ENCODE measurements around the gene MEF2B. TPM values are rescaled to one million over a fixed set of nuclear protein-coding genes. Genes with fewer than 3 reads are reported as not detected.
A peak's percentile ranks its signal among the peaks of the same experiment; 100 is the strongest.
"Not testable (repeated sequence)": the region's sequence is repeated elsewhere in the genome, so short reads cannot be mapped to it uniquely, and the experiment has no call there.

The MEF2B gene
- total and polyA plus RNA-seq, 5 donors, result 0.23 to 1.1 (median 0.45) TPM

DNA sequence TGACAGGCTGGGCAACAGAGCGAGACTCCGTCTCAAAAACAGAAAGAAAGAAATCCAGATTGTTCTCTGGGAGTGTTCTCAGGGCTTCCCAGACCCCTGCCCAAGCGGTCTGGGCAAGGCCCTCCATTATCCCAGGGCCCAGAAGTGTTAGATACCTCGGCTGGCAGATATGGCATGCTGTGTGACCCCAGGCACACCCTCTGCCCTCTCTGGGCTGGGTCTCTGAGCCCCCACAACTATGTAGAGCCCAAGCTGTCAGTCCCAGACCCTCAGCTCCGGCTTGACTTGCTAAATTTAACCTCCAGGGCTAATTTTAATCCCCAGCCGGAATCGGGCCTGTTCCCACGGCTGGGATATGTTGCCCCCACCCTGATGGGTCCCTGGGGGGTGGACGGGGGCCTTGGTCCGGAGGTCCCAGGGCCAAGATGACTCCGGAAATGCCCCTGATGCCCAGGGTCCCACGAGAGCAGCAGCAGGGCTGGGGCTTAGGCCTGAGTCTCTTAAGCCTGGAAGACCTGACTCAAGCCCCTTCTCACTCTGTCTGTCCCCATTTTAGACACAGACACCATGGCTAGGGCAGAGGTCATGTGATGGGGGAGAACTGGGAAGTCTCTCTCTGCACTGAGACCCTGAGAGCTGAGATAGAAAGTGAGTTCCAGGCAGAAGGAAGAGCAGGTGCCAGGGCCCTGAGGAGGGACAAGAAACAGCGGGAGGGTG lies 17.2 kb downstream of the MEF2B start:
- intact Hi-C loops (cut with DNase I), result no loop called here
- ATAC-seq, result no peak
- WGBS, result 66% methylated on average over 13 of the region's 13 CpGs
- H3K4me3 ChIP-seq (ENCODE audit: low read length), result no peak overlapping the region
- no peaks in the 10 kb centered on the region for H3K27me3 ChIP-seq (ENCODE audit: control insufficient read depth, insufficient read depth)
- H3K4me1 ChIP-seq (ENCODE audit: control insufficient read depth, insufficient read depth, low read length), result no peaks in the 10 kb centered on the region
- peak in 1 of 3 donors; percentile 68 for DNase-seq
- H3K27ac ChIP-seq (ENCODE audit: low read length), result no peak overlapping the region
- no peaks in the 10 kb centered on the region for H3K9me3 ChIP-seq (ENCODE audit: control insufficient read depth, low read length)

DNA sequence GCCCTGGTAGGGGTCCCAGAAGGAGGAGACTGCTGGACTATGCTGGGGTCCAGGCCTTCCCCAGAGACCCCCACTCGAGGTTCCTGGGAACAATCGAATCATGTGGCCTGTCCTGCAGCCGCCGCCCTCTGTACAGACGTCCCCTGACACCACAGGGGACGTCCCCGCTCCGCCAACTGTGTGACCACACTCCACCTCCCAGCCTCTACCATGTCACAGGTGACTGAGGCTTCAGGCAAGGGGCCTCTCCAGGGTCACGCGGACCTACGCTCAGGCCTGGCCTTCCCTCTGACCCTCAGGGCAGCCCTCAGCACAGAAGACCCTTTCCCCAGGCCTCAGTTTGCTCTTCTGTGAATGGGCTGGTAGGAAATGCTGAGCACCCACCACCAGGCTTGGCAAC lies 18.6 kb downstream of the MEF2B start:
- ATAC-seq (no peak), DNase-seq (peak in 2 of 3 donors; percentile 16 to 24)
- H3K27ac ChIP-seq (ENCODE audit: low read length), result no peak overlapping the region
- H3K9me3 ChIP-seq (ENCODE audit: control insufficient read depth, low read length), result no peaks in the 10 kb centered on the region
- intact Hi-C loops (cut with DNase I), result no loop called here
- no peak overlapping the region for H3K4me3 ChIP-seq (ENCODE audit: low read length)
- WGBS, result 77% methylated on average over 11 of the region's 11 CpGs
- H3K27me3 ChIP-seq (ENCODE audit: control insufficient read depth, insufficient read depth), result no peaks in the 10 kb centered on the region
- no peaks in the 10 kb centered on the region for H3K4me1 ChIP-seq (ENCODE audit: control insufficient read depth, insufficient read depth, low read length)

DNA sequence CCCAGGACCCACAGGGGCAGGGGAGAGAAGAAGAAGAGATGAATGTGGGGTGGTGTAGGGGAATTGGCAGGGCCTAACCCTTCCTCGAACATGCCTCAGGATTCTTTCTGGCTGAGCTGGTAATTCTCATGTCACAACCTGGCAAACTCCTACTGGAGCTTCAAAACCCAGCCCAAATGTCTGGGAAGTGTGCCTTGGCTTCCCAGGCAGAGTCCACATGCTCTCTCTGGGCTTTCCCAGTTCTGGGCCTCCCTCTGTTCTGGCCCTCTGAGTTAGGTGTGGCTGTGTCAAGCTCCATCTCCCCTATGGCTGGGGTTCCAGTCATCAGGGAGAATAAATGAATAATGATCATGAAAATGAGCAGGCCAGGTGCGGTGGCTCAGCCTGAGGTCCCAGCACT lies 20.6 kb downstream of the MEF2B start:
- no peaks in the 10 kb centered on the region for H3K27me3 ChIP-seq (ENCODE audit: control insufficient read depth, insufficient read depth)
- H3K27ac ChIP-seq (ENCODE audit: low read length), result no peak overlapping the region
- DNase-seq, result peak in 1 of 3 donors; percentile 6
- no peaks in the 10 kb centered on the region for H3K9me3 ChIP-seq (ENCODE audit: control insufficient read depth, low read length)
- H3K4me1 ChIP-seq (ENCODE audit: control insufficient read depth, insufficient read depth, low read length), result no peaks in the 10 kb centered on the region
- ATAC-seq, result no peak
- intact Hi-C loops (cut with DNase I), result loop anchor here in 1 of 4 donors (10.0 kb wide), 1 partner anchor 195 kb away; no protein-coding TSS in a partner anchor
- no peak overlapping the region for H3K4me3 ChIP-seq (ENCODE audit: low read length)
- WGBS, result 89% methylated on average over 2 of the region's 2 CpGs

DNA sequence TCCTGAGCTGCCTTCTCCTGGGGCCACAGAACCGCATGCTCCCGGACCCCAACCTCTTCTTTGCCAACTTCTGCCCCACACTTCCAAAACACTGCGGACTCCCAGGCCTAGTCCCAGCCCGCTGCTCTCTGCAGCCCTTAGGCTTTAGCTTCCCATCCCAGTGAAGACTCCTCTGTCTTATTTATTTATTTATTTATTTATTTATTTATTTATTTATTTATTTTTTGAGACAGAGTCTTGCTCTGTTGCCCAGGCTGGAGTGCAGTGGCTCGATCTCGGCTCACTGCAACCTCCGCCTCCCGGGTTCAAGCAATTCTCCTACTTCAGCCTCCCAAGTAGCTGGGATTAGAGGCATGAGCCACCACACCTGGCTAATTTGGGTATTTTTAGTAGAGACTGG lies 21.6 kb downstream of the MEF2B start:
- DNase-seq, result peak in 1 of 3 donors; percentile 17
- H3K9me3 ChIP-seq (ENCODE audit: control insufficient read depth, low read length); H3K4me3 ChIP-seq (ENCODE audit: low read length); H3K27ac ChIP-seq (ENCODE audit: low read length); H3K4me1 ChIP-seq (ENCODE audit: control insufficient read depth, insufficient read depth, low read length); H3K27me3 ChIP-seq (ENCODE audit: control insufficient read depth, insufficient read depth); ATAC-seq: not testable (repeated sequence)
- intact Hi-C loops (cut with DNase I), result loop anchor here in 1 of 4 donors (10.0 kb wide), 1 partner anchor 196 kb away; no protein-coding TSS in a partner anchor
- 98% methylated on average over 8 of the region's 8 CpGs for WGBS

DNA sequence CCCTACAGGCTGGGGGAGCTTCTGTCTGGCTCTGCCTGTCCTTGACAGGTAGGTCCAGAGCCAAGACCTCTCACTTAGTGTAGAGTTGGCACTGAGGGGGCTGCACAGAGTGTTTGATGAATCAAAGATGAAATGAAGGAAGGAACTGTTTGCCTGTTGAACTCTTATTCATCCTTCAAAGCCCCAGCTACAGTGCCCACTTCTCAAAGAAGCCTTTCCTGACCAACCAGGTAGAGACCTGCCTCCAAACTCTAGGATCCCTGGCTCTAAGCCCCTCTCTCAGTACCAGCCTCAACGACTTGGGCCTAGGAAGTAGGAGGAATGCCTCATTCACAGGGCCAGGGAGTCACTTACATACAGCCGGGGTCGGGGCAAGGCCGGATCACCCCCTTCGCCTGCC lies 22.7 kb downstream of the MEF2B start:
- Histone ChIP-seq H3K27me3 (ENCODE audit: control insufficient read depth, insufficient read depth) (no peaks in the 10 kb centered on the region), H3K4me1 (ENCODE audit: control insufficient read depth, insufficient read depth, low read length) (no peaks in the 10 kb centered on the region), H3K9me3 (ENCODE audit: control insufficient read depth, low read length) (no peaks in the 10 kb centered on the region), H3K4me3 (ENCODE audit: low read length) (no peak overlapping the region), H3K27ac (ENCODE audit: low read length) (no peak overlapping the region)
- 97% methylated on average over 5 of the region's 5 CpGs for WGBS
- ATAC-seq, result no peak
- intact Hi-C loops (cut with DNase I), result loop anchor here in 1 of 4 donors (10.0 kb wide), 1 partner anchor 197 kb away; no protein-coding TSS in a partner anchor
- DNase-seq, result no peak

DNA sequence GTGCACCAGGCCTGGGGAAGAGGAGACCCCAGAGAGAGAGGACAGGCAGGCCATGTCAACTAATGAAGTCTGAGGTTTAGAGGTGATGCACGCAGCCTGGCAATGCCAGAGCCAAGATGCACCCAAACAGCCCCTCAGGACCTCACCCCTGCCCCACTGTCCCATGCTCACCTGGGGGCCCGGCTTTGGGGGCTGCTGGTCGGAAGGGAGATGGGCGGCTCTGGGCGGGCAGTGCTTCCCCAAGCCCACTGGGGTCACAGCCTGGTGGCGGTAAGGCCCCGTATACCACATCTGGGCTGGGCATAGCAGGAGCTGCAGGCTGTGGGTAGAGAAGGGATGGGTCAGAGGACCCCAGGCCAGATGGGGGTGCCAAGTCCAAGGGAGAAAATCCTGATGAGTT lies 23.2 kb downstream of the MEF2B start:
- H3K27me3 ChIP-seq (ENCODE audit: control insufficient read depth, insufficient read depth), result no peaks in the 10 kb centered on the region
- no peak overlapping the region for H3K27ac ChIP-seq (ENCODE audit: low read length)
- H3K4me1 ChIP-seq (ENCODE audit: control insufficient read depth, insufficient read depth, low read length), result no peaks in the 10 kb centered on the region
- WGBS, result 96% methylated on average over 7 of the region's 7 CpGs
- no peaks in the 10 kb centered on the region for H3K9me3 ChIP-seq (ENCODE audit: control insufficient read depth, low read length)
- H3K4me3 ChIP-seq (ENCODE audit: low read length), result no peak overlapping the region
- ATAC-seq (no peak), DNase-seq (peak in 2 of 3 donors; percentile 36 to 46)
- intact Hi-C loops (cut with DNase I), result loop anchor here in 1 of 4 donors (10.0 kb wide), 1 partner anchor 198 kb away; no protein-coding TSS in a partner anchor

DNA sequence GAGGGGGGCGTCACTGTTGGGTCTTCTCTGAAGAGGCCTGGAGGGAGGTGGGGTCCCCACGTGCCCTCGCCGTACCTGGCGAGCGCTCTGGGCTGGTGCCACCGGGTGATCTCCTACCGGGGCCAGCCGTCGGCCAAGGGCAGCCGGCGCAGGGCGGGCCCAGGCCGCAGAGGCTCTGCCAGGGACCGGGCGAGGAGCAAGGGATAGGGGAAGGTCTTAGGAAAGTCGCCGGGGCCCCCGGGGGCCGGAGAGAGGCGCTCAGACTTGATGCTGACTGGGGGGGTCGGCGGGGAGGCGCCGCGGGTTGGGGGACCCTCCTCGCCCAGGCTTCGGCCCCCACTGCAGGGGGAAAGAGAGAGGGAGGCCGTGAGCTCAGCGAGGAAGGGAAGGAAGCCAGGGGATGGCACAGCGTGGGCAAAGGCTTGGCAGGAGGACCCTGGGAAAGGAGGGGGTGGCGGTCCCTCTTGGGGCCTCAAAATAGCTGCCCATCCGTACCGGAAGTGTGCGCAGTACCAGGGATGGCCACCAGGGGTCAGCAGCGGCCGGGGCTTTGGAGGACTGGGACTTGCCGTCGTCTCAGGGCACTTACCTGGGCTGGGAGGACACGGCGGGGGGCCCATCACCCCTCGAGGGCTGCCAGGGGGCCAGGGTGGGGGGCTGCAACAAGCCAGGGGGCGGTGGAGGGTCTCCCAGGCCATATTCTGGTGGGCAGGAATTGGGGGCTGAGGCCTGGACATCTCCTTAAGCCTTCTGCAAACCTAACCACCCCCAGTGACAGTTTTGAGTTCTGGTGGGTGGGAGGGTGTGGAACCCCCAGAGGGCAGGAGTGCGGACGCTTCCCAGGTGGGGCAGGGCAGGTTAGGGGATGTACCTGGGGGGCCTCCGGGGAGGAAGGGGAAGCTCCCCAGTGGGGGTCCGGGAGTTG lies 24.1 kb downstream of the MEF2B start:
- WGBS, result 28% methylated on average over 47 of the region's 47 CpGs
- Histone ChIP-seq H3K27me3 (ENCODE audit: control insufficient read depth, insufficient read depth) (no peaks in the 10 kb centered on the region), H3K9me3 (ENCODE audit: control insufficient read depth, low read length) (no peaks in the 10 kb centered on the region), H3K4me3 (ENCODE audit: low read length) (no peak overlapping the region), H3K27ac (ENCODE audit: low read length) (no peak overlapping the region), H3K4me1 (ENCODE audit: control insufficient read depth, insufficient read depth, low read length) (no peaks in the 10 kb centered on the region)
- intact Hi-C loops (cut with DNase I), result loop anchor here in 1 of 4 donors (10.0 kb wide), 1 partner anchor 199 kb away; no protein-coding TSS in a partner anchor
- ATAC-seq (peak; percentile 69 to 81), DNase-seq (peak; percentile 78 to 92 (median 91))

DNA sequence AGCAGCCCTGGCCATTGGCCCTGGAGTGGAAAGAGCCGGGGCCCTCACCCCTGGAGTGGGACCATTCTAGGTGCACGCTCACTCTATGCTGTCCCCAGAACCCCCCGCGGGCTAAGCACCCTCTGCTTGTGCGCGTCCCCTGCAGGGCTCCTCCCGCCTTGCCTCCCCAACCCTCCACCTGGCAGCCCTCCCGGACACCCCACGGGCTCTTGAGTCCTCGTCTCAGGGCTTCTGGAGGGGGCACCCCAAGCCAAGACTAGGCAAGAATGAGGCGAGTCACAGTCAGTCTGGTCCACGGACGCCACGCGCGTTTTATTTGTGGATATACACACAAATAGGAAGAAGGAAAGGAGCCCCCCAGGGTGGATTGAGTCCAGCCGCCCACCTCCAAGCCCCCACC lies 24.8 kb downstream of the MEF2B start:
- Histone ChIP-seq H3K9me3 (ENCODE audit: control insufficient read depth, low read length) (no peaks in the 10 kb centered on the region), H3K4me3 (ENCODE audit: low read length) (no peak overlapping the region), H3K27ac (ENCODE audit: low read length) (no peak overlapping the region), H3K4me1 (ENCODE audit: control insufficient read depth, insufficient read depth, low read length) (no peaks in the 10 kb centered on the region), H3K27me3 (ENCODE audit: control insufficient read depth, insufficient read depth) (no peaks in the 10 kb centered on the region)
- intact Hi-C loops (cut with DNase I), result loop anchor here in 1 of 4 donors (10.0 kb wide), 1 partner anchor 200 kb away; no protein-coding TSS in a partner anchor
- WGBS, result 83% methylated on average over 17 of the region's 17 CpGs
- ATAC-seq (peak; percentile 17 to 31), DNase-seq (peak in 2 of 3 donors; percentile 42 to 61)

DNA sequence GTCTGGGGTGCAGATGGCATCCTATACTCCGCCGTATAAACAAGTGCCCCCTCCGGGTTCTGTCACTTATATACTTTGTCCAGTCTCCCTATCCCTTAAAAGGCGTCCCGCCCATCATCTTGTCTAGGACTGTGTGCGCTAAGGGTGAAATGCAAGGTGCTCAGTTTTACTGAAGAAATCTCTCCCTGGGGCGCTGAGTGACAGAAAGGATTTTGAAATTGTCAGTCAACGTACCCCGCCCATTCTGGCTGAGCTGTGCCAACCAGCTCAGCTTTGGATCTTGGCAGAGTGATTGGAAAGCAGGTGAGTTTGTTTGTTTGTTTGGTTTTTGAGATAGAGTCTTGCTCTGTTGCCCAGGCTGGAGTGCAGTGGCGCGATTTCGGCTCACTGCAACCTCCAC lies 27.7 kb downstream of the MEF2B start:
- 88% methylated on average over 12 of the region's 12 CpGs for WGBS
- intact Hi-C loops (cut with DNase I), result loop anchor here in 2 of 4 donors (5.0 to 10.0 kb wide), 2 partner anchors 85 to 202 kb away; no protein-coding TSS in a partner anchor
- ATAC-seq (no peak), DNase-seq (no peak)
- Histone ChIP-seq H3K27me3 (ENCODE audit: control insufficient read depth, insufficient read depth) (no peaks in the 10 kb centered on the region), H3K27ac (ENCODE audit: low read length) (no peak overlapping the region), H3K9me3 (ENCODE audit: control insufficient read depth, low read length) (no peaks in the 10 kb centered on the region), H3K4me1 (ENCODE audit: control insufficient read depth, insufficient read depth, low read length) (no peaks in the 10 kb centered on the region), H3K4me3 (ENCODE audit: low read length) (no peak overlapping the region)

DNA sequence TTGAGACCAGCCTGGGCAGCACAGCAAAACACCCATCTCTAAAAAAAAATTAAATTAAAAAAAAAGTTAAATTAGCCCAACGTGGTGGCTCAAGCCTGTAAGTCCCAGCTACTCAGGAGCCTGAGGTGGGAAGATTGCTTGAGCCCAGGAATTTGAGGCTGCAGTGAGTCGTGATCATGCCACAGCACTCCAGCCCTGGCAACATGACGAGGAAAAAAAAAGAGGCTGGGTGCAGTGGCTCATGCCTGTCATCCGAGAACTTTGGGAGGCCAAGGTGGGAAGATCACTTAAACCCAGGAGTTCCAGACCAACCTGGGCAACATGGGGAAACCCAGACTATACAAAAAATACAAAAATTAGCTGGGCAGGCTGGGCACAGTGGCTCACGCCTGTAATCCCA lies 29.6 kb downstream of the MEF2B start:
- H3K27ac ChIP-seq (ENCODE audit: low read length), result no peak overlapping the region
- H3K9me3 ChIP-seq (ENCODE audit: control insufficient read depth, low read length), result no peaks in the 10 kb centered on the region
- H3K27me3 ChIP-seq (ENCODE audit: control insufficient read depth, insufficient read depth), result no peaks in the 10 kb centered on the region
- intact Hi-C loops (cut with DNase I), result loop anchor here in 2 of 4 donors (5.0 to 10.0 kb wide), 2 partner anchors 83 to 204 kb away; no protein-coding TSS in a partner anchor
- WGBS, result 61% methylated on average over 5 of the region's 5 CpGs
- H3K4me3 ChIP-seq (ENCODE audit: low read length), result no peak overlapping the region
- ATAC-seq (no peak), DNase-seq (no peak)
- no peaks in the 10 kb centered on the region for H3K4me1 ChIP-seq (ENCODE audit: control insufficient read depth, insufficient read depth, low read length)
